Mucosa of descending colon (tissue), 3 donors: Measurements from ENCODE around the gene ERC2. TPM values are rescaled to one million over a fixed set of nuclear protein-coding genes. Genes with fewer than 3 reads are reported as not detected.

ENCODE experiments used
- ATAC-seq: fragments of 200-7000 bp; cut with Tn5 transposase; one replicate; pipeline ENCODE4 v1.9.1; 2020; ENCODE audit warnings: mild to moderate bottlenecking, moderate library complexity
- DNase-seq, 3 donors: peaks; one replicate each; pipeline ENCODE4 v3.0.0-alpha.2; 2020
- H3K36me3 ChIP-seq: fragments of 200-600 bp; one replicate; pipeline ENCODE4 v1.8.0; 2021; ENCODE audit warnings: low read depth, mild to moderate bottlenecking
- H3K4me1 ChIP-seq: fragments of 200-600 bp; one replicate; pipeline ENCODE4 v1.8.0; 2021; ENCODE audit warnings: low read depth, mild to moderate bottlenecking
- H3K4me3 ChIP-seq: fragments of 200-600 bp; one replicate; pipeline ENCODE4 v1.8.0; 2021; ENCODE audit warnings: mild to moderate bottlenecking
- H3K9me3 ChIP-seq: fragments of 200-600 bp; one replicate; pipeline ENCODE4 v1.8.0; 2021; ENCODE audit warnings: mild to moderate bottlenecking
- intact Hi-C, 2 donors: fragments of 100-400 bp; cut with DNase I in 1 of 2; cut with micrococcal nuclease in 1 of 2; formaldehyde crosslinking; loops; one replicate each; pipeline versions ENCODE4 v1.11.0 to v1.11.1; 2022; cut with DNase I, micrococcal nuclease
- total RNA-seq, 3 donors: library from RNA; stranded (reverse); fragmentation: NEBNext Ultra II Directional in 2 of 3; extraction: Animal tissue kit (Norgen Biotek cat#: 25700) in 2 of 3; gene quantifications; one replicate each; pipeline versions ENCODE4 v1.2.1 to v1.2.4, GENCODE V29; 2021 to 2023
- TF ChIP-seq, protein P1 (sequence below): fragments of 200-600 bp; IDR thresholded peaks from one replicate; pipeline ENCODE4 v1.8.0; 2022; ENCODE audit warnings: antibody characterized with exemption, mild to moderate bottlenecking
- donor health status: DM: no; HTN: no; CAD: no; lungs with moderate emphysema.
- donor health status: DM: no; HTN: no; CAD: no.
- donor health status: DM: no; HTN: yes; CAD: no.

The ERC2 gene
- total RNA-seq, 3 donors from 2014 or later: 0.06 to 1.8 (median 0.43) TPM

DNA sequence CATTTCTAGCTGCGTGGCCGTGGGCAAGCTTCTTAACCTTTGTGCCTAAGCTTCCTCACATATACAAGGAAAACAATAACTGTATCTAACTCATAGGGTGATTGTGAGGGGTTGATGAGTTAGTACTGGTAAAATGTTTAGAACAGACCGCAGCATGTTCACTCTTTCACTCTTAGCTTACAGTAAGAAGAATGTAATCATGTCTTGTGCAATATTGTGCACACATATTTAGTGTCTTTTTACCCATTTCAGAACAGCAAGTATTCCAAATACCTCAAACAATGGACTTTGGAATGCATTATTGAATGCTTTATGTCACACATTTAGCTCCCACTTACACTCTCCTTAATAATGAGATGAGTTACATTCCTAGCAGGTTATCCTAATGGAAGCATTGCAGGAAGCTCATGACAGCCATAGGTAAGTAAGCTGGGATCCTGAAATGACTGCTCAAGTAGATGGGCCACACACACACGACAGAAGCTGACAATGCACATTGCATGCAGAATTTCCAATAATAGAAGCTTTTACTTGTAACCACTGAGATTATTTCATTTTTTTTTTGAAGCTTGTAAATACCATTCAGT is 512.3 kb downstream of the ERC2 start:
- Histone ChIP-seq H3K36me3 (no peaks in the 10 kb centered on the region), H3K4me3 (no peak overlapping the region), H3K4me1 (no peaks in the 10 kb centered on the region), H3K9me3 (no peaks in the 10 kb centered on the region)
- ATAC-seq (no peak), DNase-seq (no peak)
- intact Hi-C loops: no loop called here
- TF ChIP-seq, protein P1, sequence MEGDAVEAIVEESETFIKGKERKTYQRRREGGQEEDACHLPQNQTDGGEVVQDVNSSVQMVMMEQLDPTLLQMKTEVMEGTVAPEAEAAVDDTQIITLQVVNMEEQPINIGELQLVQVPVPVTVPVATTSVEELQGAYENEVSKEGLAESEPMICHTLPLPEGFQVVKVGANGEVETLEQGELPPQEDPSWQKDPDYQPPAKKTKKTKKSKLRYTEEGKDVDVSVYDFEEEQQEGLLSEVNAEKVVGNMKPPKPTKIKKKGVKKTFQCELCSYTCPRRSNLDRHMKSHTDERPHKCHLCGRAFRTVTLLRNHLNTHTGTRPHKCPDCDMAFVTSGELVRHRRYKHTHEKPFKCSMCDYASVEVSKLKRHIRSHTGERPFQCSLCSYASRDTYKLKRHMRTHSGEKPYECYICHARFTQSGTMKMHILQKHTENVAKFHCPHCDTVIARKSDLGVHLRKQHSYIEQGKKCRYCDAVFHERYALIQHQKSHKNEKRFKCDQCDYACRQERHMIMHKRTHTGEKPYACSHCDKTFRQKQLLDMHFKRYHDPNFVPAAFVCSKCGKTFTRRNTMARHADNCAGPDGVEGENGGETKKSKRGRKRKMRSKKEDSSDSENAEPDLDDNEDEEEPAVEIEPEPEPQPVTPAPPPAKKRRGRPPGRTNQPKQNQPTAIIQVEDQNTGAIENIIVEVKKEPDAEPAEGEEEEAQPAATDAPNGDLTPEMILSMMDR: no peak

DNA sequence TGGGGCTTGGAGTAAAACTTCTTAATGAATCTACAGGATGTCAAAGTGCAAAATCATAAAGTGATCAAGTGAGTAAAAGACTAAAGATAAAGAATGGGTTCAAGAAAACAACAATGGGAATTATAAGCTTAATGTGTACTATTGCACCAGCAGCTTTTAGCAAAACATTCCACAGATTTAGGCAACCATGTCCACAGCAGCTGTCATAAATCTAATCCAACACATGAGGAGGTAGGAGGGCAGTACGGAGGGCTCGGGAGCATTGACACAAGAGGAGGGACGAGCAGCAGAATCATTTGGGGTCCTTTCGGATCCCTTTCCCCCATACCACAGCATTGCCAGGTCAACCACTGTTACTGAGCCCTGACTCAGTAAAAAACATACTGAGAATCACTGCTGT is 516.9 kb downstream of the ERC2 start:
- intact Hi-C loops: no loop called here
- TF ChIP-seq, protein P1: no peak
- H3K4me3 ChIP-seq: no peak overlapping the region
- H3K9me3 ChIP-seq: no peaks in the 10 kb centered on the region
- no peak for ATAC-seq
- H3K36me3 ChIP-seq: no peaks in the 10 kb centered on the region
- DNase-seq: no peak
- H3K4me1 ChIP-seq: no peaks in the 10 kb centered on the region

GRCh38 chr3:55947406-55947805 is 520.9 kb downstream of the ERC2 start:
- H3K4me1 ChIP-seq: no peaks in the 10 kb centered on the region
- no peaks in the 10 kb centered on the region for H3K36me3 ChIP-seq
- no peaks in the 10 kb centered on the region for H3K9me3 ChIP-seq
- intact Hi-C loops: no loop called here
- TF ChIP-seq, protein P1: no peak
- ATAC-seq (no peak), DNase-seq (no peak)
- H3K4me3 ChIP-seq: no peak overlapping the region

- Histone ChIP-seq H3K4me3 (no peak overlapping the region), H3K36me3 (no peaks in the 10 kb centered on the region), H3K4me1 (no peaks in the 10 kb centered on the region), H3K9me3 (no peaks in the 10 kb centered on the region)
- ATAC-seq (no peak), DNase-seq (no peak)
- TF ChIP-seq, protein P1: no peak
- intact Hi-C loops: no loop called here
These were observed 521.6 kb downstream of the ERC2 start for GRCh38 chr3:55946574-55947160.

DNA sequence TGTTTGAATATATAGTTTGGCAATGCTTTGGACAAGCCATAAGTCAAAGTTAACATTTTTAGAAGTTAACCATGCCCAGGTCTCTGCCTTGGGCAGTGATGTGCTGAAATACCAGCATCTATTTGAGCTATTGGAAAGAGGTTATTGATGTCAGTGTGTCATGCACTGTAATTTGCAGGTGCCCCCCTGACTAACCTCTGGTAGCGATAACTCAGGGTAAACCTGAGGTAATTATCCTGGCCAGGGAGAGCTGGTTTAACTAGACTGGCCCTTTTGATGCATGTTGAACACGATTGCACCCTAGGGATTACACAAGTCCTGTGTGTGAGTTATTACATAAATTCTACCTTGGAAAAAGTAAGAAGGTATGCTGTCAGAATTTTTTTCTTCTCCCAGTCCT is 525.4 kb downstream of the ERC2 start:
- no peak overlapping the region for H3K4me3 ChIP-seq
- no peaks in the 10 kb centered on the region for H3K4me1 ChIP-seq
- no peaks in the 10 kb centered on the region for H3K9me3 ChIP-seq
- intact Hi-C loops: no loop called here
- DNase-seq (no peak), ATAC-seq (no peak)
- H3K36me3 ChIP-seq: no peaks in the 10 kb centered on the region
- TF ChIP-seq, protein P1: no peak
